T-cell (primary cell): ENCODE results near the gene CLOCK. TPM values are rescaled to one million over a fixed set of nuclear protein-coding genes. Genes with fewer than 3 reads are reported as not detected.
A peak's percentile ranks its signal among the peaks of the same experiment; 100 is the strongest.

ENCODE experiments used
- ATAC-seq, 4 experiments: fragments of 200-7000 bp in 3 of 4; fragments of 150-1000 bp in 1 of 4; cut with Tn5 transposase; replicated peaks in 1 of 4; 1 replicate in 3 of 4; 2 replicates in 1 of 4; pipeline ENCODE4 v1.10.0; 2021; ENCODE audit warnings: moderate library complexity in 3 of 4, mild to moderate bottlenecking in 2 of 4, moderate number of reproducible peaks in 1 of 4
- CTCF ChIA-PET, 2 donors: fragments of 300-600 bp; sonication (Branson Sonifier 250); formaldehyde crosslinking; loops; one replicate each; lab custom pipeline; 2022; ENCODE audit warnings: antibody characterized with exemption in 2 of 2; lab: Charles Lee
- POLR2A ChIA-PET, 2 donors: fragments of 300-600 bp; sonication (Branson Sonifier 250); formaldehyde crosslinking; loops; one replicate each; lab custom pipeline; 2022; ENCODE audit warnings: antibody characterized with exemption in 2 of 2; lab: Charles Lee
- DNase-seq, 35 experiments: peaks; one replicate each; pipeline versions ENCODE4 v3.0.0 to v3.0.0-alpha.2; 2013 to 2023
- H3K27ac ChIP-seq: one replicate; pipeline ENCODE4 v1.5.1; 2013; ENCODE audit warnings: low read length
- H3K27me3 ChIP-seq, 2 experiments: replicated peaks in 1 of 2; 1 replicate in 1 of 2; 2 replicates in 1 of 2; pipeline versions ENCODE4 v1.6.1 to v1.7.0; 2013; ENCODE audit warnings: low read length in 1 of 2, mixed read lengths in 1 of 2; ENCODE audit not compliant: control insufficient read depth in 2 of 2, insufficient read depth in 2 of 2; ENCODE audit errors: extremely low read depth in 1 of 2
- H3K36me3 ChIP-seq, 2 donors: 1 replicate in 1 of 2; 2 replicates in 1 of 2; pipeline versions ENCODE4 v1.6.1 to v1.7.0; 2013; ENCODE audit warnings: low read length in 1 of 2; ENCODE audit not compliant: control insufficient read depth in 2 of 2, insufficient read depth in 1 of 2; ENCODE audit errors: extremely low read depth in 1 of 2
- H3K4me1 ChIP-seq, 2 experiments: 1 replicate in 1 of 2; 2 replicates in 1 of 2; pipeline versions ENCODE4 v1.6.1 to v1.7.0; 2013; ENCODE audit warnings: low read length in 2 of 2, mixed read lengths in 1 of 2; ENCODE audit not compliant: insufficient read depth in 2 of 2, control insufficient read depth in 1 of 2; ENCODE audit errors: extremely low read depth in 1 of 2
- H3K4me3 ChIP-seq, 2 donors: 1 replicate in 1 of 2; 2 replicates in 1 of 2; pipeline versions ENCODE4 v1.5.1 to v1.7.0; 2013; ENCODE audit warnings: mild to moderate bottlenecking in 2 of 2, low read length in 1 of 2, moderate library complexity in 1 of 2; ENCODE audit not compliant: control insufficient read depth in 1 of 2; ENCODE audit errors: extremely low read depth in 1 of 2
- H3K9me3 ChIP-seq: 2 replicates; pipeline ENCODE4 v1.7.0; 2013
- H3K27ac Mint-ChIP-seq, 2 donors: one replicate each; pipeline ENCODE4 v1.8.0; 2020 to 2021; ENCODE audit warnings: mild to moderate bottlenecking in 2 of 2, mixed read lengths in 2 of 2
- H3K27me3 Mint-ChIP-seq, 2 donors: one replicate each; pipeline ENCODE4 v1.8.0; 2021 to 2022; ENCODE audit warnings: mixed read lengths in 2 of 2
- H3K36me3 Mint-ChIP-seq: one replicate; pipeline ENCODE4 v1.8.0; 2021; ENCODE audit warnings: mixed read lengths
- H3K4me1 Mint-ChIP-seq, 3 donors: one replicate each; pipeline ENCODE4 v1.8.0; 2020 to 2022; ENCODE audit warnings: mixed read lengths in 3 of 3, mild to moderate bottlenecking in 1 of 3
- H3K4me3 Mint-ChIP-seq, 3 donors: one replicate each; pipeline ENCODE4 v1.8.0; 2020 to 2022; ENCODE audit warnings: mild to moderate bottlenecking in 3 of 3, mixed read lengths in 3 of 3, moderate library complexity in 3 of 3
- H3K9me3 Mint-ChIP-seq, 3 donors: one replicate each; pipeline ENCODE4 v1.8.0; 2020 to 2022; ENCODE audit warnings: mixed read lengths in 3 of 3
- WGBS: methylation state at CpG from one replicate; pipeline ENCODE4 v1.1.5; 2013; ENCODE audit warnings: missing lambda C conversion rate; ENCODE audit not compliant: insufficient coverage; 5-methylcytosine and 5-hydroxymethylcytosine counted together
- total RNA-seq, 35 experiments: library from RNA in 6 of 35; stranded (reverse) in 6 of 35; fragments of 120-200 nt in 1 of 35; gene quantifications; one replicate each; pipeline versions ENCODE4 v1.2.1 to v1.2.4 and lab custom pipeline; 2013 to 2026

Gene CLOCK
- total RNA-seq, 5 donors from 2014 or later (not counting 1 experiment from before 2014, with no cell fraction given): 9.5 to 16.0 (median 11.6) TPM

DNA sequence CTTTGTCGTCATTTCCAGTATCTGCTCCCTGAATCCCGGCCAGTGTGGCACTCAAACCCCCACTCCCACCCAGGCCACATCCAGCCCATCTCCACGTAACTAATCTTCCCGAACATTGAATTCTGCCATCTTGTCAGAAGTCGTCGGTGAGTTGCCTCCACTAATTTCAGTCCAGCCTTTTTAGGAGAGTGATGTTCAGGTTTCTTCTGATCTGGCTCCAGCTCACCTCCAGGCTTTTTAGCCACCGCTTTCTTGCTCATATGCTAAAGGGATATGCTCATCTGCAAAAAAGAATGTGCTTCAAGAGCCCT is 149.6 kb downstream of the CLOCK start:
- peak in 1 of 35 experiments; percentile 12 for DNase-seq
- H3K27me3 ChIP-seq: no peaks in the 10 kb centered on the region
- Mint-ChIP-seq H3K36me3 (peaks cover 19% of the 10 kb centered on the region), H3K4me3 (peak overlapping the region; percentile 84 to 96 (median 85)), H3K9me3 (no peaks in the 10 kb centered on the region), H3K27ac (peak overlapping the region; percentile 72 to 74), H3K27me3 (no peaks in the 10 kb centered on the region), H3K4me1 (peaks cover 46 to 52% (median 50%) of the 10 kb centered on the region in 3 donors)
- POLR2A ChIA-PET: interaction anchor here in 1 of 2 donors (0.9 kb wide), 1 partner anchor 9 kb away, joined by 3 read pairs; no protein-coding TSS in a partner anchor
- peaks cover 26 to 29% of the 10 kb centered on the region in 2 experiments for H3K4me1 ChIP-seq
- H3K27ac ChIP-seq: no peak overlapping the region
- H3K36me3 ChIP-seq: peaks cover 0 to 3% of the 10 kb centered on the region in 2 donors
- CTCF ChIA-PET: interaction anchor here (0.7 to 1.0 kb wide), 3 partner anchors 13 to 1510 kb away, joined by 3 to 4 read pairs (median 3); partner anchors contain the start of gene REST (in 1 of the 2)
- H3K9me3 ChIP-seq: no peaks in the 10 kb centered on the region
- no peak for ATAC-seq
- peak overlapping the region; percentile 68 to 81 for H3K4me3 ChIP-seq
- 5% methylated on average over 2 of the region's 7 CpGs for WGBS

- H3K4me1 ChIP-seq: peaks cover 26 to 29% of the 10 kb centered on the region in 2 experiments
- no peaks in the 10 kb centered on the region for H3K9me3 ChIP-seq
- DNase-seq (peak in 10 of 35 experiments; percentile 1 to 46 (median 13)), ATAC-seq (peak; percentile 4 to 21 (median 16))
- peak overlapping the region; percentile 79 for H3K27ac ChIP-seq
- Mint-ChIP-seq H3K27ac (peak overlapping the region; percentile 72 to 74), H3K4me3 (peak overlapping the region; percentile 84 to 96 (median 85)), H3K27me3 (no peaks in the 10 kb centered on the region), H3K4me1 (peaks cover 46 to 52% (median 50%) of the 10 kb centered on the region in 3 donors), H3K9me3 (no peaks in the 10 kb centered on the region), H3K36me3 (peaks cover 19% of the 10 kb centered on the region)
- H3K36me3 ChIP-seq: peaks cover 0 to 3% of the 10 kb centered on the region in 2 donors
- 1% methylated on average over 31 of the region's 41 CpGs for WGBS
- ChIA-PET CTCF (interaction anchor here (0.7 to 2.2 kb wide), 7 partner anchors 10 to 1511 kb away, joined by 3 to 26 read pairs (median 3); partner anchors contain the start of genes PAICS (in 1 of the 2), PPAT (in 1 of the 2), REST (in 1 of the 2) and SRD5A3 (in 1 of the 2)), POLR2A (interaction anchor here (0.6 to 0.9 kb wide), 2 partner anchors 9 to 168 kb away, joined by 3 read pairs; no protein-coding TSS in a partner anchor)
- no peaks in the 10 kb centered on the region for H3K27me3 ChIP-seq
- H3K4me3 ChIP-seq: peak overlapping the region; percentile 68 to 81
Measured at GRCh38 chr4:55396308-55397125, 150.2 kb downstream of the CLOCK start.

DNA sequence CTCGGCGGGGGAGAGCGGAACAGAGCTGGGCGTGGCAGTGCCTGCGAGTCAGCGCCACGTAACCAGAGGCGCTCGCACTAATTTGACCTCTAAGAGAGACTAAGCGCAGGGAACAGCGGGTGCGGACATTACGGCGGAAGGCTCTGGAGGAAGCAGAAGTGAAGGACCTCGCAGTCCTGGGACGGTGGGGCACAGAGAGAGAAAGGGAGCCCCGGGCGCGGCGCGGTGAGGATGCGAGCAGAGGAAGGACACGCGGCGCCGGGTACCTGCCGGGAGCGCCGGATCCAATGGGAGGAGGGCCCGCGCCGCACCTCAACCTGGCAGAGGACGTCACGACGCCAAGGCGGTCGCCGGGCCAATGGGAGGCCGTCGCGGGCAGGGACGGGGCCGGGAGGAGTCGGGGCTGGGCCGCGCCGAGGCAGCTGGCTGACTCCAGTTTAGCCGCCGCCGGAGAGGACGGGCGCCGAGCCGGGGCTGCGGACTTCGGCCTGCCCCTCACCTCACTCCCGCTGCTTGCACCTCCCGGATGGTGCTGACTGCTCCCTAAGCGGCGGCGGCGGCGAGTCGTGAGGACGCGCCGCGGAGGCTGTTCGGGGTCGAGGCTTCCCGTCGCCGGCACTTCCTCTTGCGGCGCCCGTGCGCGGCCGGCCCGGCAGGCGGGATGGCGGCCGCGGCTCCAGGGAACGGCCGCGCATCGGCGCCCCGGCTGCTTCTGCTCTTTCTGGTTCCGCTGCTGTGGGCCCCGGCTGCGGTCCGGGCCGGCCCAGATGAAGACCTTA is 151.0 kb downstream of the CLOCK start, which contains the start of gene TMEM165:
Gene TMEM165, plus strand, starts transcription at position 429 of the 779 bp plus-strand sequence. Its CDS starts 233 bp downstream, at position 662.
- Histone ChIP-seq H3K4me3 (peak within 1 kb of the TSS; percentile 68 to 81), H3K36me3 (peaks cover 0 to 2% of the 10 kb centered on the region in 2 donors), H3K27me3 (no peaks in the 10 kb centered on the region), H3K4me1 (peaks cover 26 to 29% of the 10 kb centered on the region in 2 experiments), H3K9me3 (no peaks in the 10 kb centered on the region), H3K27ac (peak within 1 kb of the TSS; percentile 79)
- WGBS: under 1% methylated on average over 95 of the region's 95 CpGs
- DNase-seq (peak; percentile 72 to 92 (median 81)), ATAC-seq (peak; percentile 95 to 97 (median 96))
- no peaks in the 10 kb centered on the region for H3K27me3 Mint-ChIP-seq
- H3K4me1 Mint-ChIP-seq: peaks cover 39 to 44% (median 42%) of the 10 kb centered on the region in 3 donors
- peaks cover 14% of the 10 kb centered on the region for H3K36me3 Mint-ChIP-seq
- peak within 1 kb of the TSS; percentile 95 to 97 (median 96) for H3K4me3 Mint-ChIP-seq
- POLR2A ChIA-PET: interaction anchor here (0.5 to 1.0 kb wide), 9 partner anchors 10 to 471 kb away, joined by 3 to 4 read pairs (median 3); no protein-coding TSS in a partner anchor
- peak within 1 kb of the TSS; percentile 95 to 99 for H3K27ac Mint-ChIP-seq
- no peaks in the 10 kb centered on the region for H3K9me3 Mint-ChIP-seq
- CTCF ChIA-PET: interaction anchor here (0.5 to 2.2 kb wide), 14 partner anchors 10 to 1522 kb away, joined by 3 to 26 read pairs (median 4); partner anchors contain the start of genes SRD5A3 (in 2 of the 2), PAICS (in 1 of the 2) and PPAT (in 1 of the 2)

- no peak for DNase-seq
- no peaks in the 10 kb centered on the region for H3K27me3 Mint-ChIP-seq
- 0% methylated on average over 2 of the region's 4 CpGs for WGBS
- no peak for ATAC-seq
- POLR2A ChIA-PET: interaction anchor here (0.5 to 1.0 kb wide), 7 partner anchors 11 to 471 kb away, joined by 3 to 4 read pairs (median 3); no protein-coding TSS in a partner anchor
- Histone ChIP-seq H3K4me1 (peaks cover 26% of the 10 kb centered on the region in 2 experiments), H3K4me3 (peak overlapping the region; percentile 42 to 81), H3K27me3 (no peaks in the 10 kb centered on the region), H3K9me3 (no peaks in the 10 kb centered on the region), H3K27ac (peak overlapping the region; percentile 79), H3K36me3 (no peaks in the 10 kb centered on the region)
- CTCF ChIA-PET: interaction anchor here (0.5 to 2.2 kb wide), 14 partner anchors 9 to 1522 kb away, joined by 3 to 26 read pairs (median 4); partner anchors contain the start of genes SRD5A3 (in 2 of the 2), PAICS (in 1 of the 2) and PPAT (in 1 of the 2)
- peaks cover 11% of the 10 kb centered on the region for H3K36me3 Mint-ChIP-seq
- peak overlapping the region; percentile 95 to 99 for H3K27ac Mint-ChIP-seq
- H3K9me3 Mint-ChIP-seq: no peaks in the 10 kb centered on the region
- H3K4me1 Mint-ChIP-seq: peaks cover 36 to 40% (median 39%) of the 10 kb centered on the region in 3 donors
- peak overlapping the region; percentile 95 to 97 (median 96) for H3K4me3 Mint-ChIP-seq
Measured at GRCh38 chr4:55395218-55395528, 151.5 kb downstream of the CLOCK start.

- Mint-ChIP-seq H3K36me3 (peaks cover 7% of the 10 kb centered on the region), H3K9me3 (no peaks in the 10 kb centered on the region), H3K27ac (peak overlapping the region in 1 of 2 donors; percentile 13), H3K4me1 (peaks cover 28 to 31% (median 30%) of the 10 kb centered on the region in 3 donors), H3K4me3 (peak overlapping the region in 2 of 3 donors; percentile 37 to 48), H3K27me3 (no peaks in the 10 kb centered on the region)
- no peaks in the 10 kb centered on the region for H3K9me3 ChIP-seq
- ChIA-PET POLR2A (interaction anchor here in 1 of 2 donors (0.5 kb wide), 1 partner anchor 17 kb away, joined by 4 read pairs; no protein-coding TSS in a partner anchor), CTCF (interaction anchor here (0.6 to 1.6 kb wide), 5 partner anchors 12 to 1483 kb away, joined by 3 to 6 read pairs (median 3); partner anchors contain the start of gene SRD5A3 (in 1 of the 2))
- no peaks in the 10 kb centered on the region for H3K27me3 ChIP-seq
- WGBS: 100% methylated on average over 1 of the region's 4 CpGs
- H3K36me3 ChIP-seq: no peaks in the 10 kb centered on the region
- H3K27ac ChIP-seq: no peak overlapping the region
- ATAC-seq (no peak), DNase-seq (no peak)
- H3K4me1 ChIP-seq: peaks cover 20% of the 10 kb centered on the region in 2 experiments
- H3K4me3 ChIP-seq: no peak overlapping the region
Measured at GRCh38 chr4:55393461-55394320, 153.0 kb downstream of the CLOCK start.
